HTR-8/SVneo (cell line): ENCODE measurements around the gene HSPB9.
"Not testable (repeated sequence)": the region's sequence is repeated elsewhere in the genome, so short reads cannot be mapped to it uniquely, and the experiment has no call there.

Experiments used
- DNase-seq: peaks from one replicate; pipeline ENCODE4 v3.0.0; 2011; ENCODE audit warnings: low spot score, mixed read lengths; ENCODE audit not compliant: insufficient read length
- FAIRE-seq: peaks from 2 replicates; lab custom pipeline; 2011; peaks lifted over from hg19 to GRCh38; lab: Jason Lieb, UNC

HSPB9 gene

GRCh38 chr17:42138749-42139492, 16.3 kb downstream of the HSPB9 start:
- FAIRE-seq, result no peak

DNA sequence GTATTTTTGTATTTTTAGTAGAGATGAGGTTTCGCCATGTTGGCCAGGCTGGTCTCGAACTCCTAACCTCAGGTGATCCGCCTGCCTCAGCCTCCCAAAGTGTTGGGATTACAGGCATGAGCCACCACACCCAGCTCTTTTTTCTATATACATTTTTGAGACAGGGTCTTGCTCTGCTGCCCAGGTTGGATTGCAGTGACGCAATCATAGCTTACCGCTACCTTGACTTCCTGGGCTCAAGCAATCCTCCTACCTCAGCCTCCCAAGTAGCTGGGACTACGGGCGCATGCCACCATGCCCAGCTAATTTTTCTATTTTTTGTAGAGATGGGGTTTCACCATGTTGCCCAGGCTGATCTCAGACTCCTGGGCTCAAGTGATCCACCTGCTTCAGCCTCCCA, 18.1 kb downstream of the HSPB9 start:
- FAIRE-seq, DNase-seq: not testable (repeated sequence)

More at GRCh38 chr17:42138749-42139492, 16.3 kb downstream of the HSPB9 start:
- DNase-seq, result no peak

DNA sequence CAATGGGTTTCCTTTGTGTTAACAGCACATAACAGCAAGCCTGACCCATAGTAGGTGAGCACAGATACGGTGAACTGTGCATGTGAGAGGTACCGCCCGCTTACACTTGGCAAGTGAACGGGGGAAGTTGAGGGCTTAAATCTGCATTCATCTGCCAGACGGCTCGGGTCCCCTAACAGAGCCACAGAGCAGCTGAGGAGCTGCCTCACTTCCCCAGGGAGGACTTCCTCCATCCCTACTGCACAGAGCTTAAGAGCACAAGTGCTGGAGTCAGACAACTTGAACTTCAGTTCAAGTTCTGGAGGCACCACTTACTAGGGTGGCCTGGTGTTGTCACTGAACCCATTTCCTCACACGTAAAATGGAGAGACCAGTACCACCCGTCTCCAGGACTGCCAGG, 18.8 kb downstream of the HSPB9 start:
- FAIRE-seq (peak; percentile 86), DNase-seq (no peak)

GRCh38 chr17:42142371-42142896, 19.8 kb downstream of the HSPB9 start:
- DNase-seq, result peak; percentile 76
- peak; percentile 97 for FAIRE-seq

DNA sequence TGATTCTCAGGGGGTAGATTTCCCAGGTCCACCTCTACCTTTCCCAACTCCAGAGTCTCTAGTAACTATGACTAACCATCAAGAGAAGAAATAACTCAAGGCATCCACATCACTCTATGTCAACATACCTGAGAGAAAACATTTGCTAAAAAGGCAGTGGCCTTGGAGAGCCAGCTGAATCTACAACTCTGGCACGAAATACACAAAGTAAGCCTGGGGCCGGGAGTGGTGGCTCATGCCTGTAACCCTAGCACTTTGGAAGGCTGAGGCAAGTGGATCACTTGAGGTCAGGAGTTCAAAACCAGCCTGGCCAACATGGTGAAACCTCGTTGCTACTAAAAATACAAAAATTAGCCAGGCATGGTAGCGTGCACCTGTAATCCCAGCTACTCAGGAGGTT, 20.5 kb downstream of the HSPB9 start:
- FAIRE-seq, result not testable (repeated sequence)

DNA sequence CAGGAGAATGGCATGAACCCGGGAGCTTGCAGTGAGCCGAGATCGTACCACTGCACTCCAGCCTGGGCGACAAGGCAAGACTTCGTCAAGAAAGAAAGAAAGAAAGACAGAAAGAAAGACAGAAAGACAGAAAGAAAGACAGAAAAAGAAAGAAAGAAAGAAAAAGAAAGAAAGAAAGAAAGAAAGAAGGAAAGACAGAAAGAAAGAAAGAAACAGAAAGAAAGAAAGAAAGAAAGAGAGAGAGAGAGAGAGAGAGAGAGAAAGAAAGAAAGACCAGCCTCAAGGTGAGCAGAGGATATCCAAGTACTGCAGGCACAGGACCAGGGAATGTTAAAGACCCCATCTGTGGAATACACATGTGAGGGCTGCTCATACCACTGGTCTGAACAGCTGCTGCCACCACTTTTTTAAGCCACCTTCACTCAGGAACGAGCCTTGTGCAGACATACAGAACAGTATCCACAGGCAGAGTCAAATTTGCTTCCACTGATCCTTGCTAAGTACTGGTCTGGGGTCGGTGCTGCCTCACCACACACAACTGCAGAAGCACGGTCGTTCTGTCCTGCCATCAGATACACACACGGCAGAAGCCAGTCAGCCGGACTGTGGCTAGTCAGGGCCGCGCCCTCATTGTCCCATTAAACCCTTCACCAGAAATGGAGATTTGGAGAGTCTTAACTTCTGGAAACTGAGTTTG, 24.5 kb downstream of the HSPB9 start:
- FAIRE-seq (no peak), DNase-seq (no peak)

More for the DNA sequence above, 20.5 kb downstream of the HSPB9 start:
- DNase-seq, result not testable (repeated sequence)

DNA sequence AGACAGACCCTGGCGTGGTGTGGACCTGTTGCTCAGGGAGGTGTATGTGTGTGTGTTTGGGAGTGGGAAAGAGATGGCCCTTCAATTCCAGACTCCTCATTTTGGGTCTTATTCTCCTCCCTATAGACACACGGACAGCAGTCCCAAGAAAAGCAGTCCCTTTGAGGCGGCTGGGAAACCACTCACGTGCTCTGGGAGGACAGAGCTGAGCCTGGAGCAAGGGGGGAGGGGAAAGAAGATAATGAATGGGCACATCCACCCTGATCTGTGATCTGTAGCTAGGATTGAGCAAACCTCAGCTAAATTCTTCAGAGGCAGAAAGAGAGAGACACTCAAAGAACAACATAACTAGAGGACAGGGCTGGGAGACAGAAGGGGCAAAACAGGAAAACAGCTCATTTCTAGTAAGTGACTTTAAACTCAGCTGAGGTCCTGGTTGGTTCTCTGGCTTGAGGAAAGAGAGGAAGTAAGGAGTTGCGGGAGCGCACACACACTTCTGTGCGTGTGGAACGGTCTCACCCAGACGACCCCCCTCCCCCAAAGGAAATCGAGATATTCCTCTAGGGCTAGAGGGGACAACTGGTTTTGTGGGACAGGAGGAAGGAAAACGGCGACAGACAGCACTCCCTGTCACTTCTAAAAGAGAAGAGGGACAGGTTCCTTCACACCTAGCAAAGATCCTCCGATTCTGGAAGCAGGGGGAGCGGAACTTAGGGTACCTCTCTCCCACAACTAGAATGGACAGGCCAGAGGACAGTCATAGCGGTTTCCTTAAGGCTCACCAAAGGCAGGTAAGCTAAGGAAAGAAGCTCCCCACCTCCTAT, 31.5 kb downstream of the HSPB9 start:
- peak; percentile 57 for FAIRE-seq

DNA sequence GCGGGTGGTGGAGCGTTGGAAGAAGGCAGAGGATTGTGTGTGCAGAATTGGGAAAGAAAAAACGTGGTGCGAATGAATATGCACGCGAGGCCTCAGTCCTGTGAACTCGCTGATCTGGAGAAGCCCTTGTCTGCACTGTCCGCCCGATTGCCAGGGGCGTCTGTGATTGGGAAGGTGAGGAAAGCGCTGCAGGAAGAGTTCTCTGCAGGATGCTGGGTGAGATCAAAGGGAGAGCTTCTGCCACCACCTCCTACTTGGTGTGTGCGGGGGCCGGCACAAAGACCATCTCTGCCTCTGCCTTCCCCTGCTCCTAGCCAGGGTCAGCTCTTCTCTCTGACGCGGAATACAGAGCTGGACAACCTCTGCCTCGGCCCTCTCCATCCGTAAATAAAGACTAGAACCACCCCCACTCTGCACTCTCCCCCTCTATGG, 33.0 kb downstream of the HSPB9 start:
- FAIRE-seq (peak; percentile 57), DNase-seq (no peak)

More for the DNA sequence above, 31.5 kb downstream of the HSPB9 start:
- DNase-seq, result no peak

DNA sequence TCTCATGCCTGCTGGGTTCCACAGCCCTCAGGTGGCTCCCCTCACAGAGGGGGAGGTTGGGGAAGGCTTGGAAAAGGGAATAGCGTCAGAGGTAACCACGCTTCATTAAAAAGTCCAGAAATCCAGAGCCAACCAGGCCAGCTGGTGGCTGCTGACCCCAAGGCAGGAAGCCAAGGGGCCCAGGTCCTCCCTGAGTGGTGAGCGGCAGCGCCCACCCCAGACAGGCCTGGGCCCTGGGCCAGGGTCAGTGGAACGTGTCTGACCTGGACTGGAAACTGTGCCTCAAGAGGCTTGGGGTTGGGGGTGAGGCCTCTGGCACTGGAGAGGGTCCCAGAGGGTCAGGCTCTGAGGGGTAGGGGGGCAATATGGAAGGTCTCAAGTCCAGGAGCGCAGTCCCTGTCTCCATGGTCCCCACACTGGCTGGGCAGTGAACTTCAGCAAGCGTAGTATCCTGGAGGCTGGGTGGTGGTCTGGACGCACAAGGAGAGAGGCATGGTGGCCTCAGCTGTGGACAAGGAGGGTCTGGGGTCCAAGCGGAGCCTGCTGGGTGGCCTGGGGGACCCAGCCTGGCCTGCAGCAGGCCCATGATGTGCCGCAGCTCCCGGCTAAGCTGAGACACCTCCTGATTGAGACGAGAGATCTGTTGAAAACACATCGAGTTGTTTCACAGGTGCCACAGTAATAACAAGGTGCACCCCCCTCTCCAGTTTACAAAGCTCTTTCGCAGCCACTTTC, 37.4 kb downstream of the HSPB9 start:
- DNase-seq, result no peak
- no peak for FAIRE-seq

DNA sequence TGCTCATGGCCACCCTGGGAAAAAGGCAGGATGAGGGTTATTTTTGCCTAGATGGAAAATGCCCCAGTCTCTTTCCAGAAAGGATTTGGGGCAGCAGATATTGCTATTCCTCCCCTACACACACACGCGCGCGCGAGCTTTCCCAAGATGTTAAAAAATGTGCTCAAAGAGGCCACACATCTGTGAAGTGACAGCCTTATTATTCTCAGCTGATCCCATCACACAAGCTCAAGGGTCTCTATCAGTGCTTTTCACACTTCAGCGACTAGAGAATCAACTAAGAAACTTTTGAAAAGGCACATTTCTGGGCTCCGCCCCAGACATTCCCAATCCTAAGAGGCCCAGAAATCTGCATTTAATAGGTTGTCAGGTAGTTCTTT, 37.9 kb downstream of the HSPB9 start:
- FAIRE-seq (no peak), DNase-seq (no peak)

- FAIRE-seq, result peak; percentile 81
- no peak for DNase-seq
Measured at GRCh38 chr17:42163113-42163512, 40.5 kb downstream of the HSPB9 start.

GRCh38 chr17:42163696-42164407, 41.2 kb downstream of the HSPB9 start:
- no peak for FAIRE-seq
- DNase-seq, result no peak

- DNase-seq (no peak), FAIRE-seq (peak; percentile 4)
Measured at GRCh38 chr17:42165751-42166150, 43.1 kb downstream of the HSPB9 start.

DNA sequence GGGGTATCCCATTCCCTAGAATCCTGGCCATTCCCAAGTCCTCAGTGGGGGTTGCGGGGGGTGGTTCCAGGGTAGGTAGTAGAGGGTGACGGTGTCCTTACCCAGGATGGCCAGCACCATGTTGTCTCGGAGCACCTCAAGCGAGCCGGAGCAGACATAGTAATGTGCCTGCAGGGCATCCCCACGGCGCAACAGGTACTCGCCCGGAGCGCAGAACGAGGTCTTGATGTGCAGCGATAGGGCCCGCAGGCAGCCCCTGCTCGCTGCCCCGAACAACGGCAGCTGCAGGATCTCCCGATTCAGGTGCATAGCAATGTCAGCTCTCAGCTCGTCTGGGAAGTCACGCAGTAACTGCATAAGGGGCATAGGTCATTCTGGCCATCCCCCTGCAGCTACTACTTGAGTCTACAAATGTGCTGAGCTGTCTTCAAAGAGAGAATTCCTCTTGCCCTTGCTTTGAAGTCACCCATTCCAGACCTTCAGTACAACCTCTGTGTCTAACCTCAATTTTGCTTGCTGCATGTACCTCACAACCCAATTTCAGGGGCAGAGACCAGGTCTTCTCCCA, 43.7 kb downstream of the HSPB9 start:
- no peak for FAIRE-seq
- no peak for DNase-seq

- no peak for FAIRE-seq
- no peak for DNase-seq
Measured at GRCh38 chr17:42167807-42168206, 45.2 kb downstream of the HSPB9 start.

GRCh38 chr17:42169351-42169750, 46.7 kb downstream of the HSPB9 start:
- peak; percentile 52 for FAIRE-seq
- DNase-seq, result no peak

DNA sequence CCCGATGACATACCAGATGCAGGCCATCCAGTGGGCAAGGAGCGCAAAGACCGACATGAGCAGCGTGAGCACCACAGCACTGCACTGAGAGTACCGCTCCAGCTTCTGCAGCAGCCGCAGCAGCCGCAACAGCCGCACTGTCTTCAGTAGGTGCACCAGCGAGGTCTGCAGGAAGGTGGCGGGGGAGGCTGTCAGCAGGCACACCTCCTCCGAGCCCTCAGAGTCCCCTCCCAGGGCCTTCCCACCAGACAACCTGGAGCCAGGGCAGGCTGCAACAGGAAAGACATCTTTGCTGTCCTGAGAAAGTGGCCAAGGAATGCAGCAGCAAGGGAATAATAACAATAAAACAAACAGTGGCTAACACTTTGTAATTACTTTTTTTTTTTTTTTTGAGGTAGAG, 49.2 kb downstream of the HSPB9 start:
- FAIRE-seq (no peak), DNase-seq (no peak)
